Activated CD8-positive, alpha-beta T cell treated with anti-CD3 and anti-CD28 coated beads for 36 hours (primary cell): ENCODE results near the gene PPM1G. TPM values are rescaled to one million over a fixed set of nuclear protein-coding genes. Genes with fewer than 3 reads are reported as not detected.

Source experiments
- ATAC-seq: fragments of 200-7000 bp; cut with Tn5 transposase; one replicate; pipeline ENCODE4 v1.10.0; 2021; ENCODE audit warnings: mild to moderate bottlenecking, moderate library complexity
- CTCF ChIA-PET: fragments of 350-600 bp; sonication (Branson Sonifier 250); formaldehyde crosslinking; loops from one replicate; lab custom pipeline; 2021; ENCODE audit warnings: antibody characterized with exemption; lab: Charles Lee
- POLR2A ChIA-PET: fragments of 350-600 bp; sonication (Branson Sonifier 250); formaldehyde crosslinking; loops from one replicate; lab custom pipeline; 2021; ENCODE audit warnings: antibody characterized with exemption; lab: Charles Lee
- DNase-seq: peaks from one replicate; pipeline ENCODE4 v3.0.0-alpha.2; 2020
- H3K27ac Mint-ChIP-seq: one replicate; pipeline ENCODE4 v1.8.0; 2021; ENCODE audit warnings: mild to moderate bottlenecking, mixed read lengths
- H3K27me3 Mint-ChIP-seq: one replicate; pipeline ENCODE4 v1.8.0; 2021; ENCODE audit warnings: mixed read lengths
- H3K36me3 Mint-ChIP-seq: one replicate; pipeline ENCODE4 v1.8.0; 2021; ENCODE audit warnings: low read depth, mixed read lengths
- H3K4me1 Mint-ChIP-seq: one replicate; pipeline ENCODE4 v1.8.0; 2021; ENCODE audit warnings: low read depth, mixed read lengths
- H3K4me3 Mint-ChIP-seq: one replicate; pipeline ENCODE4 v1.8.0; 2021; ENCODE audit warnings: mild to moderate bottlenecking, moderate library complexity, mixed read lengths
- H3K9me3 Mint-ChIP-seq: one replicate; pipeline ENCODE4 v1.8.0; 2021; ENCODE audit warnings: mixed read lengths
- intact Hi-C: fragments of 100-400 bp; cut with micrococcal nuclease; formaldehyde crosslinking; loops from one replicate; pipeline ENCODE4 v1.10.0; 2022
- total RNA-seq, 2 experiments: library from RNA; stranded (reverse); gene quantifications; one replicate each; pipeline ENCODE4 v1.2.3, GENCODE V29; 2021
- TF ChIP-seq, protein P1 (sequence below): fragments of 200-600 bp; IDR thresholded peaks from one replicate; pipeline ENCODE4 v1.8.0; 2022; ENCODE audit warnings: antibody characterized with exemption, mild to moderate bottlenecking

The PPM1G gene
- total RNA-seq, 2 experiments from 2014 or later = 138 to 142 TPM

GRCh38 chr2:27350106-27350693, 59.2 kb downstream of the PPM1G start:
- DNase-seq (no peak), ATAC-seq (no peak)
- no peaks in the 10 kb centered on the region for H3K27me3 Mint-ChIP-seq
- H3K4me1 Mint-ChIP-seq = peaks cover 58% of the 10 kb centered on the region
- TF ChIP-seq, protein P1, sequence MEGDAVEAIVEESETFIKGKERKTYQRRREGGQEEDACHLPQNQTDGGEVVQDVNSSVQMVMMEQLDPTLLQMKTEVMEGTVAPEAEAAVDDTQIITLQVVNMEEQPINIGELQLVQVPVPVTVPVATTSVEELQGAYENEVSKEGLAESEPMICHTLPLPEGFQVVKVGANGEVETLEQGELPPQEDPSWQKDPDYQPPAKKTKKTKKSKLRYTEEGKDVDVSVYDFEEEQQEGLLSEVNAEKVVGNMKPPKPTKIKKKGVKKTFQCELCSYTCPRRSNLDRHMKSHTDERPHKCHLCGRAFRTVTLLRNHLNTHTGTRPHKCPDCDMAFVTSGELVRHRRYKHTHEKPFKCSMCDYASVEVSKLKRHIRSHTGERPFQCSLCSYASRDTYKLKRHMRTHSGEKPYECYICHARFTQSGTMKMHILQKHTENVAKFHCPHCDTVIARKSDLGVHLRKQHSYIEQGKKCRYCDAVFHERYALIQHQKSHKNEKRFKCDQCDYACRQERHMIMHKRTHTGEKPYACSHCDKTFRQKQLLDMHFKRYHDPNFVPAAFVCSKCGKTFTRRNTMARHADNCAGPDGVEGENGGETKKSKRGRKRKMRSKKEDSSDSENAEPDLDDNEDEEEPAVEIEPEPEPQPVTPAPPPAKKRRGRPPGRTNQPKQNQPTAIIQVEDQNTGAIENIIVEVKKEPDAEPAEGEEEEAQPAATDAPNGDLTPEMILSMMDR = no peak
- POLR2A ChIA-PET = interaction anchor here (1.0 to 3.1 kb wide), 3 partner anchors 10 to 30 kb away, joined by 3 to 24 read pairs (median 4); partner anchors contain the start of genes EIF2B4 and SNX17
- CTCF ChIA-PET = no interaction called here
- intact Hi-C loops = no loop called here
- H3K9me3 Mint-ChIP-seq = no peaks in the 10 kb centered on the region
- H3K4me3 Mint-ChIP-seq = no peak overlapping the region
- no peak overlapping the region for H3K27ac Mint-ChIP-seq
- H3K36me3 Mint-ChIP-seq = peaks cover 12% of the 10 kb centered on the region

DNA sequence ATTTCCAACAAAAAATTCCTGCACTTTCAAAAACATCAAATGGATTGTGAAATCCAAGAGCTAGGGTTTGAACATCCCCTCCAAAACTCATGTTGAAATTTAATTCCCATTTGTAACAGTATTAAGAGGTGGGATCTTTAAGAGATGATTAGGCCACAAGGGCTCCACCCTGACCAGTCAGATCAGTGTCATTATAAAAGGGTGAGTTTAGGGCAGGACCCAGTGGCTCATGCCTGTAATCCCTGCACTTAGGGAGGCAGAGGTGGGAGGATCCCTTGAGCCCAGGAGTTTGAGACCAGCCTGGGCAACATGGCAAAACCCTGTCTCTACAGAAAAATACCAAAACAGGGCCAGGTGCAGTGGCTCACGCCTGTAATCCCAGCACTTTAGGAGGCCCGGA, 61.8 kb downstream of the PPM1G start:
- peaks cover 17% of the 10 kb centered on the region for H3K36me3 Mint-ChIP-seq
- POLR2A ChIA-PET = interaction anchor here (0.6 kb wide), 2 partner anchors 9 to 22 kb away, joined by 3 read pairs; partner anchors contain the start of gene GTF3C2
- intact Hi-C loops = no loop called here

DNA sequence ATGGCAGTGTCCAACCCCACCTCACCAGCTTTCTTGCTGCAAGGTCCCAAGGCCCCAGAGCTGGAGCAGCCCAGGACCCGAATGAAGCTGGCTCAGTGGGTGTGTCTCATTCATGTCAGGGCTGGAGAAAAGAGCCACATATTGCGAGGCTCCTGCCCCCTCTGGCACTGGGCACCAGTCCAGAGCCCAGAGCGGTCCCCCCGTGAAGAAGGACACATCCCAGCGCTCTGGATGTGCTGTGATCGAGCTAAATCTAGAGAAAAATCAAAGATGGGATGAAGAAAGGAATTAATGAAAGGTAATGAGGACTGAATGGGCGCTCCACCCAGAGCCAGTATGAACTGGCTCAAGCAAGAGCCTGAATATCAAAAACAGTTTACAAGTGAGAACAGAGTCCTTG, 73.2 kb downstream of the PPM1G start:
- H3K4me1 Mint-ChIP-seq = no peaks in the 10 kb centered on the region
- DNase-seq = no peak
- no peaks in the 10 kb centered on the region for H3K27me3 Mint-ChIP-seq
- ChIA-PET POLR2A (interaction anchor here (0.6 to 1.7 kb wide), 3 partner anchors 7 to 57 kb away, joined by 3 to 5 read pairs (median 4); no protein-coding TSS in a partner anchor), CTCF (no interaction called here)
- intact Hi-C loops = no loop called here
- H3K27ac Mint-ChIP-seq = no peak overlapping the region
- TF ChIP-seq, protein P1 = no peak
- no peak overlapping the region for H3K4me3 Mint-ChIP-seq
- H3K36me3 Mint-ChIP-seq = peaks cover 37% of the 10 kb centered on the region
- ATAC-seq = no peak
- no peaks in the 10 kb centered on the region for H3K9me3 Mint-ChIP-seq

More for the DNA sequence above, 61.8 kb downstream of the PPM1G start:
- no peaks in the 10 kb centered on the region for H3K9me3 Mint-ChIP-seq
- no peak overlapping the region for H3K27ac Mint-ChIP-seq
- H3K4me1 Mint-ChIP-seq = peaks cover 39% of the 10 kb centered on the region
- no peak for ATAC-seq
- no peak for DNase-seq
- H3K27me3 Mint-ChIP-seq = no peaks in the 10 kb centered on the region
- no peak overlapping the region for H3K4me3 Mint-ChIP-seq
- TF ChIP-seq, protein P1 = no peak
- CTCF ChIA-PET = interaction anchor here (1.3 kb wide), 1 partner anchor 13 kb away, joined by 3 read pairs; no protein-coding TSS in a partner anchor

DNA sequence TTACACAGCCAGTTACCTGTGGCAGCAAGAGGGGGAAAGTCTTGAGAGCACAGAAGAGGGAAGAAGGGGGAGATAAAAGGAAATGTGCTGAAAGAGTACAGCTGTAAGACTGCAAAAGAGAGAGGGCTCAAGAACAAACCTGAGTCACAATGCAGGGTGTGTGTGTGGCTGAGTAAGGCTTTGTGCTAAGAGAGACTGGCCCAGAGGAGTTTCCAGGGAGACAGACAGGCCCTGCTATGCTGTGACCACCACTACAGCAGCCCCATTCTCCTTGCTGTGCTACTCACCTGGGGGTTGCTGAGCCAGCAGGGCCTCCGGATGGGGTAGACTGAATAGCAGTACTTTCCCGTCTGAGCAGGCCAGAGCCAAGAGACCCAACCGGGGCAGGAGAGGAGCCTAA, 74.1 kb downstream of the PPM1G start:
- TF ChIP-seq, protein P1 = no peak
- Mint-ChIP-seq H3K4me1 (no peaks in the 10 kb centered on the region), H3K9me3 (no peaks in the 10 kb centered on the region), H3K27me3 (no peaks in the 10 kb centered on the region), H3K36me3 (peaks cover 38% of the 10 kb centered on the region), H3K4me3 (no peak overlapping the region), H3K27ac (no peak overlapping the region)
- ATAC-seq (no peak), DNase-seq (no peak)
- intact Hi-C loops = no loop called here
- POLR2A ChIA-PET = interaction anchor here (0.6 to 1.7 kb wide), 2 partner anchors 8 to 56 kb away, joined by 3 to 5 read pairs; no protein-coding TSS in a partner anchor
- CTCF ChIA-PET = interaction anchor here (1.4 kb wide), 1 partner anchor 32 kb away, joined by 4 read pairs; no protein-coding TSS in a partner anchor

Other genes with a start within 250 kb of the PPM1G start
- 10 to 100 TPM; 62.6 to 65.2 TPM for gene ATRAID, start 197.6 kb downstream of the PPM1G start, total RNA-seq
- 10 to 100 TPM; 34.9 to 37.7 TPM for gene SLC5A6, start 197.3 kb downstream of the PPM1G start, total RNA-seq
- 100 to 1,000 TPM; 125 to 127 TPM for gene CAD, start 192.2 kb downstream of the PPM1G start, total RNA-seq
- under 1 TPM; 0.32 to 0.43 TPM for gene SLC30A3, start 146.5 kb downstream of the PPM1G start, total RNA-seq
- gene DNAJC5G, start 134.2 kb downstream of the PPM1G start, total RNA-seq = not detected
- under 1 TPM; 0.16 to 0.23 TPM for gene TRIM54, start 127.2 kb downstream of the PPM1G start, total RNA-seq
- 1 to 10 TPM; 2.5 to 2.7 TPM for gene UCN, start 101.1 kb downstream of the PPM1G start, total RNA-seq
- gene MPV17, start 86.5 kb downstream of the PPM1G start, total RNA-seq = 10 to 100 TPM; 72.3 to 85.1 TPM
- gene GTF3C2, start 52.8 kb downstream of the PPM1G start, total RNA-seq = 10 to 100 TPM; 57.6 to 63.6 TPM
- 10 to 100 TPM; 29.2 to 30.4 TPM for gene EIF2B4, start 39.3 kb downstream of the PPM1G start, total RNA-seq
- 10 to 100 TPM; 74.5 to 82.3 TPM for gene SNX17, start 39.0 kb downstream of the PPM1G start, total RNA-seq
- 1 to 10 TPM; 6.8 to 7.2 TPM for gene ZNF513, start 28.9 kb downstream of the PPM1G start, total RNA-seq
- 10 to 100 TPM; 60.5 to 62.1 TPM for gene NRBP1, start 19.0 kb upstream of the PPM1G start, total RNA-seq
- gene KRTCAP3, start 32.8 kb upstream of the PPM1G start, total RNA-seq = 1 to 10 TPM; 4.2 to 4.3 TPM
- 10 to 100 TPM; 12.1 to 13.2 TPM for gene IFT172, start 80.2 kb upstream of the PPM1G start, total RNA-seq
- not detected for gene FNDC4, start 85.6 kb upstream of the PPM1G start, total RNA-seq
- gene GCKR, start 87.2 kb upstream of the PPM1G start, total RNA-seq = not detected
- 10 to 100 TPM; 29.2 to 31.5 TPM for gene ZNF512, start 173.5 kb upstream of the PPM1G start, total RNA-seq
- under 1 TPM; 0.40 to 0.43 TPM for gene CCDC121, start 219.4 kb upstream of the PPM1G start, total RNA-seq
- gene GPN1, start 219.5 kb upstream of the PPM1G start, total RNA-seq = 10 to 100 TPM; 37.6 to 41.2 TPM